HG03139 (cell line): ENCODE results near the gene CORO2B.
"Not testable (repeated sequence)": the region's sequence is repeated elsewhere in the genome, so short reads cannot be mapped to it uniquely, and the experiment has no call there.

ENCODE experiments used
- ATAC-seq: cut with Tn5 transposase; IDR thresholded peaks from one replicate; pipeline ENCODE4 v1.9.1; 2021; ENCODE audit not compliant: unreplicated experiment

Gene CORO2B

GRCh38 chr15:68667800-68668625 lies 89.2 kb downstream of the CORO2B start:
- ATAC-seq: no peak

- no peak for ATAC-seq
These were observed 90.3 kb downstream of the CORO2B start for GRCh38 chr15:68668926-68669600.

DNA sequence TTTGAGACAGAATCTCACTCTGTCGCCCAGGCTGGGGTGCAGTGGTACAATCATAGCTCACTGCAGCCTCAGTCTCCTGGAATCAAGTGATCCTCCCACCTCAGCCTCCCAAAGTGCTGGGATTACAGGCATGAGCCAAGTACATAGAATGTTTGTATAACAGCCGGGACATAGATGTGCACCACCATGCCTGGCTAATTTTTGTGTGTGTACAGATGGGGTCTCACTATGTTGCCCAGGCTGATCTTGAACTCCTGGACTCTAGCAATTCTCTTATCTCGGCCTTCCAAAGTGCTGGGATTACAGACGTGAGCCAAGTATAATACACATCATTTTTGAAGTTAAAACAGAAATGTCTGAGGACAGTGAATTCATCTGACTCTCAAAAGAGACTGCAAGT lies 93.5 kb downstream of the CORO2B start:
- ATAC-seq: no peak

DNA sequence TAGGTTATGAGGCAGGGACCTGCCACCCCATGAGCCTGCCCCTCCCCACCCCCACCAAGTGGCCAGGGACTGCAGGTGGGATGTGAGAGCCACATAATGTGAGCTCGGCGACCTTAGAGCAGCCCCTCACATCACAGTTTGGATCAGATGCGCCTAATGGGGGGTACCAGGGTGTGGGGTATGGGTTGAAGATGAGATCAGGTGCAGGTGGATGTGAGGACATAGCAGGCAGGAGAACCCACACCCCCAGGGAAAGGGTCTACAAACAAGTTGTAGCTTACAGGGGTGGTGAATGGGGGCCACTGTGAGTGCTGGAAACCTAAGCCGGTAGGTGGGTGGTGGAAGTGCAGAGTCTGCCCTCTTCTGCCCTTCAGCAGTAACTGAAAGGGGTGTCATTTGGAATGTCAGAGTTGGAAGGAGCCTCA lies 94.0 kb downstream of the CORO2B start:
- no peak for ATAC-seq

- ATAC-seq: no peak
These were observed 96.2 kb downstream of the CORO2B start for GRCh38 chr15:68674975-68675374.

DNA sequence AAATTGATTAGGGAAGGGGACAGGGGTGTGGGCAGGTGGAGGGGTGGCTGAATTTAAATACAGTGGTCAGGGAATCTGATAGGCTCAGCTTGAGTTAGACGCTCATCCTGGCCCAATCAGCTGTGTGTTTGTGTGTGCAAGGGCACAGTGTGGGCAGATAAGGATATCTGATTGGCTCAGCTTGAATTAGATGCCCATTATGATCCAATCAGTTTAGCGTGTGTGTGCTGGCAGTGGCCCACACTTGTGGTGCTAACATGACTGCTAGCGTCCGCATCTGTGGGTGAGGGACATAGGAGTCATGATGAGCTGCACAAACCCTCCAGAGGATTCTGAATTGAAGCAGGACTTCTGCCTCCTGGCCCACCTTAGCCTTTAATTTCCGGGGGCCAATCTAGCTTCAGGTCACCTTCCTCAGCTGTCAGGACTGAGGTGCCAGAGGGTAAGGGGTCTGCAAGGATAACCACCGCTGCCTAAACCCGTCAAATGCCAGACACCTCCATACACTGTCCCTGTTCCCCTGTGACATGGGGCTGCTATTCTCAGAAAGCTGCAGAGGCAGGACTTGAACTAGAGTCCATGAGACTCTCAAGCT lies 97.3 kb downstream of the CORO2B start:
- ATAC-seq: no peak

- no peak for ATAC-seq
These were observed 98.1 kb downstream of the CORO2B start for GRCh38 chr15:68676926-68677325.

DNA sequence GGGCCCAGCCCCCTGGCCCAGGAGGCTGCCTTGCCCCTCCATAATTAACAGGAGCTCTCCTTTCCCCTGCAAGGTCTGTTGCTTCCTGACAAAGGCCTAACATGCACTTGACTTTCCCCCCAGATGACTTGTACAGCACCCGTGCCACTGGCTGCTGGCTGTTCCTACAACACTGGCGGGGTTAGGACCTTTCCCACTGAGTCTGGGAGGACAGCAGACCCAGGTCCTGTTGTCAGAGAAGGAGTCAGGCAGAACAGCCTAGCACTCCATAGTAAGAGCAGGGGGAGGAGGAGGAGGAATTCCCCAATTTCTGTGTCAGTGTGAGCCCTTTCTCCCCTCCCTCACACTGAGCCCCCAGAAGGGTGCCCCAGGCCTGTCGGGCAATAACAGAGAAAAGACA lies 99.2 kb downstream of the CORO2B start:
- ATAC-seq: no peak

GRCh38 chr15:68678746-68679145 lies 100.0 kb downstream of the CORO2B start:
- no peak for ATAC-seq

- no peak for ATAC-seq
These were observed 100.4 kb downstream of the CORO2B start for GRCh38 chr15:68679161-68679560.

GRCh38 chr15:68679961-68680371 lies 101.2 kb downstream of the CORO2B start:
- no peak for ATAC-seq

DNA sequence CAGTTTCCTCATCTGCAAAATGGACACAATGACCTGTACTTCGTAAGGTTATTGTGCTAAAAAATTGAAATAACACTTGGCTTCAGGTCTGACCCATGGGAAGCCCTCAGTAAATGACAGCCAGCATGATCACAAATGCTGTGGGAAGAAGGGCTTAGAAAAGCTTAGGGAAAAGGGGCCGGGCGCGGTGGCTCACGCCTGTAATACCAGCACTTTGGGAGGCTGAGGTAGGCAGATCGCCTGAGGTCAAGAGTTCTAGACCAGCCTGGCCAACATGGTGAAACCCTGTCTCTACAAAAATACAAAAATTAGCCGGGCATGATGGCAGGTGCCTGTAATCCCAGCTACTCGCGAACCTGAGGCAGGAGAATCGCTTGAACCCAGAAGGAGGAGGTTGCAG lies 102.0 kb downstream of the CORO2B start:
- not testable (repeated sequence) for ATAC-seq

GRCh38 chr15:68681836-68682235 lies 103.0 kb downstream of the CORO2B start:
- ATAC-seq: no peak

GRCh38 chr15:68682330-68682729 lies 103.5 kb downstream of the CORO2B start:
- ATAC-seq: no peak

DNA sequence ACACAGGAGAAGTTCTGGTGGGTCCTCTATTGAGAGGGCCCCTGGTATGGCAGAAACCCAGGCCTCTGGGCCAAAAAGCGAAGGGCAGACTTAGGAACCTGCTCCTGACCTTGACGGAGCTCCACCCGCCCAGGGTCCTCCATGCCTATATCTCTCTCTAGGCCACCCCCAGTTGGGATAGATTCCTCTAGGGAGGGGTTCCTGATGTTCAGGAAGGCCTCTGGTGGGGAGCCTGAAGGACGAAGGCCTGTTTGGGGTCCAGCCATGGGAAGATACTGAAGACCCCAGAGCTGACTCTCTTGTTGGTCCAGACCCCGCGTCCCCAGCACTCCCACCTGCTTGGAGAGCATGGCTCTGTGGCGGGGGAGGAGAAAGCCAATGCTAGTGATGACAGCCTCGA lies 104.2 kb downstream of the CORO2B start:
- no peak for ATAC-seq

DNA sequence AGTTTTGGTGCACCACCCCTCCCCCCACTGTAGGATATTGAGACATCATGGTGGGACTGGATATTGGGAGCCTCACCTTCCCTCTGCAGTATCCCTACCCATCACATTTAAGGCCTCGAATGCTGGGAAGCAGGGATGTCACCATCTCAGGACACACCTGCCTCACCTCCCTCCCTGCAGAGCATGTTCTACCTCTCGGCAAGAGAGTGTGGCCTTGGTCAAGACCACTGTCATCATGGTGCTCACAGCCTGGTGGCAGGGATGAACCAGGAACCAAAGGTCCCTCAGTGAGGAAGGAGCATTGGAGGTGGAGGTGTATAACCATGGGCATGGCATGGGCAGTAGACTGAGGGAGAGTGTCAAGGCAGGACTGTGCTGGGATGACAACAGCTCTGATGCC lies 104.8 kb downstream of the CORO2B start:
- ATAC-seq: no peak

DNA sequence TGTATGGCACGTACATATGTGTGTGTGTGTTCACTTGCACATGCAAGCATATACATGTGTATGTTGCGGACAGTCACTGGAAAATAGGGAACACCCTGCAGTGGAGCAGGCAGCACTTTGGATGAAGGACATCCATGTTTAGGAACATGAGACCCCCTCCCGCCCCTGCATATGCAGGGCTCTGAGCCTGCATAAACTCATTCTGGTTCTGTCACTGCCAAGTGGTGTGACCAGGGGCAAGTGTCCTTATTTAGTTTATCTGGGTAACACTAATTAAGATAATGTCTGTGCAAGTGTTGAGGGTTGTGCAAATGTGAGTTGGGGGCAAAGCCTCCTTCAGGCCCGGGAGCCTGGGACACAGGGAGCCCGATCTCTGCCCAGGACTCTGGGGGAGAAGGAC lies 105.7 kb downstream of the CORO2B start:
- ATAC-seq: no peak

DNA sequence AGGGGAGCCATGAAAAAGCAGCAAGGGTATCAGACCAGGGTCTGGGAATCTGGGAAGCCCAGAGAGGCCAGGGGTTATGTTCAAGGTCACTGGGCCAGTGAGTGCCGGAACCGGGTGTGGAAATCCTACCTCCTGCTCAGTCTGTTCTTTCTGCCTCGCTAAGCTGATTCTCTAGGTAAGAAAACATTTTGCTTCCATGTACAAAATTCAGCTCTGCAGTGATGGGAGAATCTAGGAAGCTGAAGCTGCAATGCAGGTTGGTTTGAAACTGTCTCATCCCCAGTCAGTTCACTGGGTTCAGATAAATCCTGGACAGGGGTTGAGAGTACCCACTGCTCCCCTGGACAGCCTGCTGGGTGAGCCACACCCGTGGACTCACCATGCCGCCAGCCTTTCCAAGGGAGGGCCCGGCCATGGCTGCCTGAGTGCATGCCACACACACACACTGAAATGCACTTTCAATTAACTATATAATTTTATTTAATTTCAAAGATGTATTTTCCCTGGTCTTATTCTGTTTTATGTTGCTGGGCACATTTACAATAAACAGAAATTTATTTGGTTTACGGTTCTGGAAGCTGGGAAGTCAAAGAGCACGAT lies 108.4 kb downstream of the CORO2B start:
- no peak for ATAC-seq

DNA sequence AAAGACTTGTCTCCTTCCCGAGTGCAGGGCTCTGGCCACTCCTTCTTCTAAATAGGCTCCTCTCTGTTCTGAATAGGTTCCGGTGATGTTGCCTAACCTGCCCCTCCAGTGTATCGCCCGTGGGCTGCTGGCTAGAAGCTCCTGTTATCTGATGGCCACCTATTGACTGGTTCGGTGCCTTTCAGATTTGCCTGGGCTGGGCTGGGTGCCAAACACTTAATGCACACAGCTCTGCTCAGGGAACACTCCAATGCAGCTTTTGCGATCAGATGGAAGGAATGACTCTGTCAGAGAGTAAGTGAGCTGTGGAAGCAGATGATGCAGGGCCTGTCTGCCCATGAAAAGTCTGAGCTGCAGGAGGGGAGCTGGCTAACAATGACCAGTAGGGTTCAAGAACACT lies 112.9 kb downstream of the CORO2B start:
- ATAC-seq: no peak

DNA sequence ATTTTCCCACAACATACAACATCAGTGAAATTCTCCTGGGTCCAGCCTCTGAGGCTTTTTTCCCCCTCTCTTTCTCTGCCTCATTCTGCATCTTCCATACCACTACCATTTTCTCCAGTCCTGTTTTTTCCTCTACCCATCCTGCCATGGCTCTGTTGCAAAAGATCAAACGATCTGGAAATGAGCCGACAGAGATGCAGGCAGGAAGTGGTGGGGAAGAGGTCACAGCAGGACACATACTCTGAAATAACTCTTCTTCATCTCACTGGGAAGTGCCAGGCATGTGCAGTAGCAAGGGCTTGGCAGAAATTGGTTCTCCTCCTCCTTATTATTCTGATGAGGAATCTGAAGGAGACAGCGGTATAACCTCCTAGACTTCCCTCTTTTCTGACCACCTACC lies 114.3 kb downstream of the CORO2B start:
- ATAC-seq: no peak

DNA sequence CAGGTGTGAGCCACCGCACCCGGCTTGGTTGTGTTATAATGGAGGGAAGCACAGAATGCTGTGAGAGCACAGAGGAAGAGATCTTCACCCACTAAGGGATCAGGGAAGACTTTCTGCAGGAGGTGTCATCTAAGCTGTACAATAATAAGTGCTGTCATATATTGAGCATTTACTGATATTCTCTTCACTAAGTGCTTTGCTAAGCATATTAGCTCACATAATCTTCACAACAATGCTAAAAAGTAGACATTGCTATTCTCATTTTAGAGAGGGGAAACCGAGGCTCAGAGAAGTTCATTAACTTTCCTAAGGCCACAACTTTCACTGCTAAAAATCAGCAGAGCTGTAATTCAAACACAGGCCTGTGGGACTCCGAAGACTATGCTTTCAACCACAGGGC lies 115.3 kb downstream of the CORO2B start:
- ATAC-seq: no peak
